Endodermal cell (in vitro differentiated cells): ENCODE measurements around the gene CIZ1. TPM values are rescaled to one million over a fixed set of nuclear protein-coding genes. Genes with fewer than 3 reads are reported as not detected.
"Not testable (repeated sequence)": the region's sequence is repeated elsewhere in the genome, so short reads cannot be mapped to it uniquely, and the experiment has no call there.

Experiments
- DNase-seq: peaks from one replicate; pipeline ENCODE4 v3.0.0-alpha.2; 2017
- H3K27ac ChIP-seq: 2 replicates; pipeline ENCODE4 v1.5.1; 2013; ENCODE audit warnings: mild to moderate bottlenecking, low read depth, low read length, moderate library complexity
- H3K27me3 ChIP-seq: 2 replicates; pipeline ENCODE4 v1.6.1; 2013; ENCODE audit warnings: mild to moderate bottlenecking, low read length, moderate library complexity; ENCODE audit not compliant: insufficient read depth, control insufficient read depth, poor library complexity, severe bottlenecking
- H3K36me3 ChIP-seq: 2 replicates; pipeline ENCODE4 v1.7.0; 2013; ENCODE audit warnings: mild to moderate bottlenecking, low read length, moderate library complexity; ENCODE audit not compliant: control insufficient read depth, insufficient read depth
- H3K4me1 ChIP-seq: one replicate; pipeline ENCODE4 v1.7.0; 2013; ENCODE audit warnings: low read length; ENCODE audit not compliant: control insufficient read depth, insufficient read depth
- H3K4me3 ChIP-seq: 2 replicates; pipeline ENCODE4 v1.5.1; 2013; ENCODE audit warnings: mild to moderate bottlenecking, low read length, moderate library complexity
- H3K9ac ChIP-seq: 2 replicates; pipeline ENCODE4 v1.6.1; 2013; ENCODE audit warnings: mild to moderate bottlenecking, low read length, moderate library complexity; ENCODE audit not compliant: poor library complexity, severe bottlenecking; ENCODE audit errors: extremely low read depth
- H3K9me3 ChIP-seq: 2 replicates; pipeline ENCODE4 v1.6.1; 2013; ENCODE audit warnings: mild to moderate bottlenecking, low read length, moderate library complexity; ENCODE audit not compliant: control insufficient read depth
- H3K27ac Mint-ChIP-seq: 2 replicates; pipeline ENCODE4 v1.8.0; 2020; ENCODE audit warnings: mixed read lengths
- H3K27me3 Mint-ChIP-seq: 2 replicates; pipeline ENCODE4 v1.8.0; 2021; ENCODE audit warnings: mild to moderate bottlenecking, mixed read lengths; ENCODE audit not compliant: insufficient read depth
- H3K36me3 Mint-ChIP-seq: 2 replicates; pipeline ENCODE4 v1.8.0; 2020; ENCODE audit warnings: low read depth, mixed read lengths
- H3K4me1 Mint-ChIP-seq: 2 replicates; pipeline ENCODE4 v1.8.0; 2020; ENCODE audit warnings: mixed read lengths
- H3K4me3 Mint-ChIP-seq: 2 replicates; pipeline ENCODE4 v1.8.0; 2020; ENCODE audit warnings: mild to moderate bottlenecking, moderate library complexity, mixed read lengths
- H3K9me3 Mint-ChIP-seq: 2 replicates; pipeline ENCODE4 v1.8.0; 2020; ENCODE audit warnings: mild to moderate bottlenecking, mixed read lengths
- WGBS, 2 experiments: methylation state at CpG; one replicate each; pipeline versions ENCODE4 v1.1.5 to v1.1.7; 2013; ENCODE audit warnings: missing lambda C conversion rate in 2 of 2, mixed read lengths in 1 of 2; ENCODE audit not compliant: insufficient coverage in 1 of 2, insufficient read length in 1 of 2; 5-methylcytosine and 5-hydroxymethylcytosine counted together
- total RNA-seq, 2 donors: library from RNA; stranded (reverse); fragmentation: NEBNext Ultra II Directional in 1 of 2; extraction: Animal tissue kit (Norgen Biotek cat#: 25700) in 1 of 2; gene quantifications; 2 replicates in 1 of 2; 3 replicates in 1 of 2; pipeline ENCODE4 v1.2.1, GENCODE V29; 2021
- TF ChIP-seq, protein P1 (sequence below): fragments of 200-600 bp; sonication (generic); conservative IDR thresholded peaks from 2 replicates; pipeline ENCODE4 v1.5.0; 2021; ENCODE audit warnings: antibody characterized with exemption, mild to moderate bottlenecking

The CIZ1 gene
- total RNA-seq, 2 donors from 2014 or later: 115 to 117 TPM

DNA sequence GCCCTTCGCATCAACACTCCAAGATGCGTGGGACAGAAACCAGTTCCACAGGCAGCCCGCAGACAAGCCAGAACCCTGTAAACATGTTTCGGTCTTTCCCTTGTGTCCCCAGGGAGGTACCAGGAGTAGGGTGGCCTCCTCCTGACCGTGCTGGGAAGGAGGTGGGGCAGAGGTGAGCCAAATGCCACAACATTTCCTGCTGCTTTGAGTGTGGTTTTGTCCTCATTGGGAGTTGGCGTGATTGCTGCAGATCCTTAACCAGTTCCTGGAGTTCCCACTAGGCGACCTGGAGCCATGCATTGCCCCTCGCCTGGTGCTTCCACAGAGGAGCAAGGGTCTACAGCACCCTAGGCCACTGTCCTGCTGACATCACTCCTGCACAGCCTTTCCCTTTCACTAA is 55.8 kb downstream of the CIZ1 start:
- H3K4me1 Mint-ChIP-seq, H3K36me3 ChIP-seq, H3K4me3 Mint-ChIP-seq, H3K36me3 Mint-ChIP-seq, H3K9me3 ChIP-seq, H3K4me3 ChIP-seq, H3K9me3 Mint-ChIP-seq, H3K4me1 ChIP-seq, H3K9ac ChIP-seq, H3K27ac Mint-ChIP-seq: not testable (repeated sequence)
- 88 to 89% methylated on average over 4 to 8 of the region's 8 CpGs for WGBS, 2 experiments
- H3K27ac ChIP-seq: peak overlapping the region; percentile 24
- DNase-seq: peak; percentile 48
- TF ChIP-seq, protein P1, sequence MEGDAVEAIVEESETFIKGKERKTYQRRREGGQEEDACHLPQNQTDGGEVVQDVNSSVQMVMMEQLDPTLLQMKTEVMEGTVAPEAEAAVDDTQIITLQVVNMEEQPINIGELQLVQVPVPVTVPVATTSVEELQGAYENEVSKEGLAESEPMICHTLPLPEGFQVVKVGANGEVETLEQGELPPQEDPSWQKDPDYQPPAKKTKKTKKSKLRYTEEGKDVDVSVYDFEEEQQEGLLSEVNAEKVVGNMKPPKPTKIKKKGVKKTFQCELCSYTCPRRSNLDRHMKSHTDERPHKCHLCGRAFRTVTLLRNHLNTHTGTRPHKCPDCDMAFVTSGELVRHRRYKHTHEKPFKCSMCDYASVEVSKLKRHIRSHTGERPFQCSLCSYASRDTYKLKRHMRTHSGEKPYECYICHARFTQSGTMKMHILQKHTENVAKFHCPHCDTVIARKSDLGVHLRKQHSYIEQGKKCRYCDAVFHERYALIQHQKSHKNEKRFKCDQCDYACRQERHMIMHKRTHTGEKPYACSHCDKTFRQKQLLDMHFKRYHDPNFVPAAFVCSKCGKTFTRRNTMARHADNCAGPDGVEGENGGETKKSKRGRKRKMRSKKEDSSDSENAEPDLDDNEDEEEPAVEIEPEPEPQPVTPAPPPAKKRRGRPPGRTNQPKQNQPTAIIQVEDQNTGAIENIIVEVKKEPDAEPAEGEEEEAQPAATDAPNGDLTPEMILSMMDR: peak; percentile 28
- H3K27me3 ChIP-seq: peaks cover 11% of the 10 kb centered on the region
- H3K27me3 Mint-ChIP-seq: peaks cover 38% of the 10 kb centered on the region

DNA sequence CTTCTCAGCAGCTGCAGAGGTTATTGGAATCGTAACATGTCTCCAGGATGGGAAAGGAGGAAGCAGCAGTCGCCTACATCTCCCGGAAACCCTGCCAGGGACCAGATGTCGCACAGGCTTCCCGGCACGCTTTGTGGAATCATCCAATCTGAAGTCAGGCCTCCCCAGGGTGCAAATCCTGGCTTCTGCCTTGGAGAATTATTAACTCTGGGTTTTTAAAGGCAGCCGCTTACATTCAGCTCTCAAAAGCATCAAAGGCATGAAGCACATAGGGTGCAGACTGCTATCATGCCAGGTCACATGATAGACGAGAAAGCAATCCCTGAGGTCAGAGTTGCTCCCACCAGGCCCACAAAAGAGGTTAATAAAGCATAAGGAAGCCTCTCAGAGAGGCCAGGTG is 59.2 kb downstream of the CIZ1 start:
- peaks cover 11% of the 10 kb centered on the region for H3K27me3 ChIP-seq
- H3K27ac ChIP-seq, H3K27ac Mint-ChIP-seq, H3K9me3 ChIP-seq, H3K4me3 ChIP-seq, H3K4me1 Mint-ChIP-seq, H3K4me1 ChIP-seq, H3K36me3 ChIP-seq, H3K36me3 Mint-ChIP-seq, H3K4me3 Mint-ChIP-seq, H3K9ac ChIP-seq, DNase-seq: not testable (repeated sequence)
- WGBS, 2 experiments: 76 to 87% methylated on average over 8 of the region's 8 CpGs
- Mint-ChIP-seq H3K9me3 (peaks cover 14% of the 10 kb centered on the region), H3K27me3 (peaks cover 48% of the 10 kb centered on the region)

DNA sequence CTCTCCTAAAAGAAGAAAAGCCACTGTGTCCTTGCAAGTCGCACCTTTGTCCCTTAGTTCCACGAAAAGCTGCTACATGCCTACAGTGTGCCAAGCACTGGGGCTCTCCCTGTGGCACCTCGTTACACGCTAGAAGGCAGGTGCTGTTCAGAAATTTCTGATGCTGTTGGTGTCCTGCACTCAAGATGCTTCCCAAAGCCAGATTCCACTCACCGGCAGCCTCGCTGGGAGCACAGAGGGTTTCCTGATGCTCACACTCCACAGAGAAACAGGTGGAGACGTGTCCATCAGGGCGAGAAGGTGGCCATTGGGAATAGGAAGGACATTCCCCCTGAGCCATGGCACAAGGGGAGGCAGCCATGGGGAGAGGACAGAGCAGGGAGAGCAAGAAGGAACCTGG is 60.0 kb downstream of the CIZ1 start:
- H3K4me1 Mint-ChIP-seq, H3K27ac Mint-ChIP-seq: not testable (repeated sequence)
- WGBS, 2 experiments: 88 to 92% methylated on average over 8 of the region's 8 CpGs

DNA sequence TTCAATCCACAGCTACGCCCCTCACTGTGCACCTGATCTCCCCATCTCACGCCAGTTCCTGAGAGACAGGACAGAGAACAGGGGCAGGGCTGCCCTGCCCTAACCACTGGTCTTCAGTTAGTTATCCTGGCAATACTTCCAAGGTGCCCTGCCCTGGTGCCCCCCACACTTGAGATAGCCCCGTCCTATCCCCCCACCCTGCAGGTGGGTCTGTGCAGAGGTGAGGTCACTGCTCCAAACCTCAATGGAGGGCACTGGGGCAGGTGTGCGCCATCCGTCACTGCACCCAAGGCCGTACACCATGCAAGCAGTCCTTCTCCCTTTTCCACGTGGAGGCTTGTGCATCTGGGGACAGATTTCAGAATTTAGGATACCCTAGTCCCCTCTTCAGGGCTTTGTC is 60.7 kb downstream of the CIZ1 start:
- not testable (repeated sequence) for H3K9ac ChIP-seq, H3K36me3 ChIP-seq, H3K4me3 Mint-ChIP-seq, H3K27ac Mint-ChIP-seq, H3K9me3 ChIP-seq, H3K4me1 ChIP-seq, H3K4me3 ChIP-seq, H3K27ac ChIP-seq, H3K36me3 Mint-ChIP-seq, DNase-seq
- WGBS, 2 experiments: 71 to 80% methylated on average over 1 to 7 of the region's 7 CpGs
- peaks cover 47% of the 10 kb centered on the region for H3K27me3 Mint-ChIP-seq
- H3K4me1 Mint-ChIP-seq: peaks cover 13% of the 10 kb centered on the region
- H3K9me3 Mint-ChIP-seq: peaks cover 14% of the 10 kb centered on the region
- H3K27me3 ChIP-seq: peaks cover 11% of the 10 kb centered on the region

More for the DNA sequence above, 60.0 kb downstream of the CIZ1 start:
- H3K4me1 ChIP-seq, DNase-seq, H3K36me3 Mint-ChIP-seq, H3K9ac ChIP-seq, H3K36me3 ChIP-seq, H3K27ac ChIP-seq, H3K4me3 Mint-ChIP-seq, H3K9me3 ChIP-seq, H3K4me3 ChIP-seq: not testable (repeated sequence)
- peaks cover 14% of the 10 kb centered on the region for H3K9me3 Mint-ChIP-seq
- H3K27me3 ChIP-seq: peaks cover 11% of the 10 kb centered on the region
- peaks cover 47% of the 10 kb centered on the region for H3K27me3 Mint-ChIP-seq
